GM12878 (cell line): ENCODE measurements around the gene LRP1B. TPM values are rescaled to one million over a fixed set of nuclear protein-coding genes. Genes with fewer than 3 reads are reported as not detected.

Experiments
- ATAC-seq: fragments of 200-7000 bp; cut with Tn5 transposase; 3 replicates; pipeline ENCODE4 v1.9.1; 2020; ENCODE audit warnings: mild to moderate bottlenecking, moderate library complexity
- BruUV-seq: library from RNA; stranded (reverse); fragments of 400-500 nt; replicated peaks from 2 replicates; lab custom pipeline; 2021; lab: Mats Ljungman, UMichigan
- CTCF ChIA-PET: fragments of 300-600 bp; sonication (Branson Sonifier 250); formaldehyde crosslinking; extraction: SDS; loops from one replicate; lab custom pipeline; 2021; ENCODE audit warnings: inconsistent platforms; lab: Yijun Ruan, JAX
- POLR2A ChIA-PET: fragments of 350-600 bp; formaldehyde crosslinking; extraction: SDS; loops from one replicate; lab custom pipeline; 2021; ENCODE audit warnings: inconsistent platforms; lab: Charles Lee
- RAD21 ChIA-PET: fragments of 300-600 bp; sonication (Branson Sonifier 250); formaldehyde crosslinking; loops from one replicate; lab custom pipeline; 2023; ENCODE audit warnings: antibody characterized with exemption; ENCODE audit not compliant: unreplicated experiment; lab: Charles Lee
- SMC1A ChIA-PET: fragments of 300-600 bp; sonication (Branson Sonifier 250); formaldehyde crosslinking; loops from one replicate; lab custom pipeline; 2023; ENCODE audit not compliant: unreplicated experiment, uncharacterized antibody; lab: Charles Lee
- DNase-seq: peaks from one replicate; pipeline ENCODE4 v3.0.0-alpha.2; 2011; ENCODE audit warnings: low read depth, low spot score
- FAIRE-seq: peaks from 3 replicates; lab custom pipeline; 2011; peaks lifted over from hg19 to GRCh38; lab: Jason Lieb, UNC
- H2AFZ ChIP-seq: 2 replicates; pipeline ENCODE4 v1.6.0; 2011; ENCODE audit warnings: low read depth, low read length, control low read depth; ENCODE audit not compliant: control insufficient read depth
- H3K27ac ChIP-seq: 2 replicates; pipeline ENCODE4 v1.5.1; 2011; ENCODE audit warnings: control low read depth; ENCODE audit not compliant: control insufficient read depth, insufficient read depth
- H3K27me3 ChIP-seq, 2 experiments: replicated peaks in 1 of 2; 2 replicates each; pipeline versions ENCODE4 v1.6.0 to v1.6.1; 2011; ENCODE audit warnings: low read length in 1 of 2; ENCODE audit not compliant: control insufficient read depth in 2 of 2, insufficient read depth in 2 of 2
- H3K36me3 ChIP-seq, 2 experiments: 2 replicates each; pipeline ENCODE4 v1.5.1; 2011; ENCODE audit warnings: low read length in 1 of 2; ENCODE audit not compliant: control insufficient read depth in 2 of 2, insufficient read depth in 2 of 2
- H3K4me1 ChIP-seq: 2 replicates; pipeline ENCODE4 v1.6.1; 2011; ENCODE audit warnings: mild to moderate bottlenecking, low read length, moderate library complexity, mixed read lengths; ENCODE audit not compliant: control insufficient read depth, insufficient read depth
- H3K4me2 ChIP-seq: 2 replicates; pipeline ENCODE4 v1.6.0; 2011; ENCODE audit warnings: control low read depth; ENCODE audit not compliant: control insufficient read depth, insufficient read depth
- H3K4me3 ChIP-seq: fragments of 200-600 bp; sonication (generic); 2 replicates; pipeline ENCODE4 v1.5.1; 2016
- H3K79me2 ChIP-seq: 2 replicates; pipeline ENCODE4 v1.6.0; 2011; ENCODE audit warnings: low read length; ENCODE audit not compliant: control insufficient read depth, insufficient read depth
- H3K9ac ChIP-seq: 2 replicates; pipeline ENCODE4 v1.8.0; 2011; ENCODE audit warnings: low read length, control low read depth, mixed read lengths; ENCODE audit not compliant: control insufficient read depth, insufficient read depth
- H3K9me3 ChIP-seq: replicated peaks from 3 replicates; pipeline ENCODE4 v1.5.1; 2011; ENCODE audit warnings: mild to moderate bottlenecking, low read length; ENCODE audit not compliant: control insufficient read depth, insufficient read depth
- H4K20me1 ChIP-seq: 2 replicates; pipeline ENCODE4 v1.6.0; 2011; ENCODE audit not compliant: control insufficient read depth, insufficient read depth
- KDM1A ChIP-seq: fragments of 200-600 bp; sonication (generic); IDR thresholded peaks from 2 replicates; pipeline ENCODE4 v1.6.1; 2016; ENCODE audit warnings: borderline replicate concordance
- MTA2 ChIP-seq: fragments of 450-650 bp; IDR thresholded peaks from 2 replicates; pipeline ENCODE4 v1.6.1; 2016; ENCODE audit warnings: low read depth, mild to moderate bottlenecking, moderate library complexity
- RAD51 ChIP-seq: fragments of 450-650 bp; IDR thresholded peaks from 2 replicates; pipeline ENCODE4 v1.6.1; 2016; ENCODE audit warnings: moderate library complexity, mild to moderate bottlenecking, inconsistent platforms
- SMAD1 ChIP-seq: fragments of 450-650 bp; IDR thresholded peaks from 2 replicates; pipeline ENCODE4 v1.6.1; 2018; ENCODE audit warnings: mild to moderate bottlenecking, low read depth; ENCODE audit not compliant: partially characterized antibody
- TCF7 ChIP-seq: IDR thresholded peaks from 2 replicates; pipeline ENCODE4 v1.6.1; 2014; ENCODE audit warnings: antibody characterized with exemption, borderline replicate concordance
- WGBS: methylation state at CpG from one replicate; pipeline ENCODE4 v1.1.6; 2016; ENCODE audit warnings: low lambda C conversion rate; ENCODE audit not compliant: insufficient replicate concordance, insufficient coverage; ENCODE audit errors: missing lambda C conversion rate; 5-methylcytosine and 5-hydroxymethylcytosine counted together
- in situ Hi-C: fragments of 300-500 bp; cut with MboI; formaldehyde crosslinking; loops from 9 replicates; pipeline ENCODE4 v1.14.3; 2018; ENCODE audit warnings: mixed read lengths
- intact Hi-C: fragments of 100-400 bp; cut with micrococcal nuclease; formaldehyde crosslinking; loops from one replicate; pipeline ENCODE4 v1.14.2; 2022; ENCODE audit not compliant: unreplicated experiment
- polyA plus RNA-seq, 11 experiments: library from polyadenylated mRNA; depleted of rRNA in 4 of 11; unstranded in 6 of 11; stranded (reverse) in 5 of 11; fragments of >200 nt; fragmentation: Nextera tagmentation in 4 of 11; fragmentation: Illumina TruSeq in 1 of 11; extraction: Ambion mirVana in 4 of 11; extraction: Trizol in 1 of 11; gene quantifications; 1 replicate in 1 of 11; 2 replicates in 10 of 11; pipeline versions ENCODE4 v1.2.1 to v1.2.3, GENCODE V29; 2011 to 2016; ENCODE audit warnings: inconsistent platforms in 2 of 11, missing spikeins in 2 of 11, low read depth in 1 of 11
- total RNA-seq, 4 experiments: library from RNA; depleted of rRNA in 3 of 4; stranded (reverse); fragments of >200 nt in 3 of 4; fragmentation: Illumina TruSeq in 1 of 4; extraction: Trizol in 1 of 4; gene quantifications; 2 replicates each; pipeline versions ENCODE4 v1.2.1 to v1.2.3, GENCODE V29; 2013 to 2021
- TF ChIP-seq, protein P1 (sequence below): fragments of 450-650 bp; IDR thresholded peaks from 2 replicates; pipeline ENCODE4 v1.6.1; 2016; ENCODE audit warnings: mild to moderate bottlenecking
- TF ChIP-seq, protein P2 (sequence below): IDR thresholded peaks from 2 replicates; pipeline ENCODE4 v1.6.1; 2012; ENCODE audit warnings: low read depth, low read length, improper control_type of control experiment
- TF ChIP-seq, protein P3 (sequence below): fragments of 450-650 bp; formaldehyde crosslinking; IDR thresholded peaks from 2 replicates; pipeline ENCODE4 v1.4.0; 2022; ENCODE audit warnings: mild to moderate bottlenecking, moderate library complexity
- TF ChIP-seq, protein P4 (sequence below): IDR thresholded peaks from 2 replicates; pipeline ENCODE4 v1.6.1; 2011; ENCODE audit warnings: low read depth, mild to moderate bottlenecking, low read length, moderate library complexity, borderline replicate concordance; ENCODE audit errors: extremely low read depth

LRP1B gene
- total and polyA plus RNA-seq, 10 of the 15 experiments (the other 5 are each of a cell fraction or from before 2014, with no cell fraction given) = under 0.01 to 0.06 (median 0.03) TPM; not detected in 5

DNA sequence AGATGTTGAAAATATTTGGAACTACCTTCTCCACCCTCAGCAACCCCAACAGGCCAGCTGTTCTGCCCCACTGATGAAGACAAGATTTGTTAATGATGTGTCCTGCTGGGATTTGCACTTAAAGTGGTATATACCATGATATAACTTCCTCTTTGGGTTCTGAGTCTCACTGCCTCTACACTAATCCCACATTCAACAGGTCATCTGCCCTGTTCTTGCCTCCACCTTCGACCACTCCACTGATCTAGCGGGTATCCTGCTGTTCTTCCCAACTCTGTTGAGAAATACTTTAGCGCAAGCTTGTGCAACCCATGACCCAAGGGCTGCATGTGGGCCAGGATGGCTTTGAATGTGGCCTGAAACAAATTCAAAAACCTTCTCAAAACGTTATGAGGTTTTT, 72.7 kb downstream of the LRP1B start:
- in situ Hi-C loops = no loop called here
- 41% methylated on average over 4 of the region's 4 CpGs for WGBS

More for the DNA sequence above, 72.7 kb downstream of the LRP1B start:
- no peaks in the 10 kb centered on the region for H3K4me1 ChIP-seq
- H3K4me2 ChIP-seq = no peak overlapping the region
- H3K36me3 ChIP-seq = no peaks in the 10 kb centered on the region
- SMC1A ChIA-PET = no interaction called here
- intact Hi-C loops = no loop called here
- POLR2A ChIA-PET = no interaction called here
- no peak overlapping the region for H3K27ac ChIP-seq
- CTCF ChIA-PET = no interaction called here
- TF ChIP-seq RAD51 (no peak), SMAD1 (no peak), KDM1A (no peak), TCF7 (no peak), MTA2 (no peak)
- TF ChIP-seq, protein P1, sequence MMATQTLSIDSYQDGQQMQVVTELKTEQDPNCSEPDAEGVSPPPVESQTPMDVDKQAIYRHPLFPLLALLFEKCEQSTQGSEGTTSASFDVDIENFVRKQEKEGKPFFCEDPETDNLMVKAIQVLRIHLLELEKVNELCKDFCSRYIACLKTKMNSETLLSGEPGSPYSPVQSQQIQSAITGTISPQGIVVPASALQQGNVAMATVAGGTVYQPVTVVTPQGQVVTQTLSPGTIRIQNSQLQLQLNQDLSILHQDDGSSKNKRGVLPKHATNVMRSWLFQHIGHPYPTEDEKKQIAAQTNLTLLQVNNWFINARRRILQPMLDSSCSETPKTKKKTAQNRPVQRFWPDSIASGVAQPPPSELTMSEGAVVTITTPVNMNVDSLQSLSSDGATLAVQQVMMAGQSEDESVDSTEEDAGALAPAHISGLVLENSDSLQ = no peak
- TF ChIP-seq, protein P2, sequence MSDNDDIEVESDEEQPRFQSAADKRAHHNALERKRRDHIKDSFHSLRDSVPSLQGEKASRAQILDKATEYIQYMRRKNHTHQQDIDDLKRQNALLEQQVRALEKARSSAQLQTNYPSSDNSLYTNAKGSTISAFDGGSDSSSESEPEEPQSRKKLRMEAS = no peak
- TF ChIP-seq, protein P3, sequence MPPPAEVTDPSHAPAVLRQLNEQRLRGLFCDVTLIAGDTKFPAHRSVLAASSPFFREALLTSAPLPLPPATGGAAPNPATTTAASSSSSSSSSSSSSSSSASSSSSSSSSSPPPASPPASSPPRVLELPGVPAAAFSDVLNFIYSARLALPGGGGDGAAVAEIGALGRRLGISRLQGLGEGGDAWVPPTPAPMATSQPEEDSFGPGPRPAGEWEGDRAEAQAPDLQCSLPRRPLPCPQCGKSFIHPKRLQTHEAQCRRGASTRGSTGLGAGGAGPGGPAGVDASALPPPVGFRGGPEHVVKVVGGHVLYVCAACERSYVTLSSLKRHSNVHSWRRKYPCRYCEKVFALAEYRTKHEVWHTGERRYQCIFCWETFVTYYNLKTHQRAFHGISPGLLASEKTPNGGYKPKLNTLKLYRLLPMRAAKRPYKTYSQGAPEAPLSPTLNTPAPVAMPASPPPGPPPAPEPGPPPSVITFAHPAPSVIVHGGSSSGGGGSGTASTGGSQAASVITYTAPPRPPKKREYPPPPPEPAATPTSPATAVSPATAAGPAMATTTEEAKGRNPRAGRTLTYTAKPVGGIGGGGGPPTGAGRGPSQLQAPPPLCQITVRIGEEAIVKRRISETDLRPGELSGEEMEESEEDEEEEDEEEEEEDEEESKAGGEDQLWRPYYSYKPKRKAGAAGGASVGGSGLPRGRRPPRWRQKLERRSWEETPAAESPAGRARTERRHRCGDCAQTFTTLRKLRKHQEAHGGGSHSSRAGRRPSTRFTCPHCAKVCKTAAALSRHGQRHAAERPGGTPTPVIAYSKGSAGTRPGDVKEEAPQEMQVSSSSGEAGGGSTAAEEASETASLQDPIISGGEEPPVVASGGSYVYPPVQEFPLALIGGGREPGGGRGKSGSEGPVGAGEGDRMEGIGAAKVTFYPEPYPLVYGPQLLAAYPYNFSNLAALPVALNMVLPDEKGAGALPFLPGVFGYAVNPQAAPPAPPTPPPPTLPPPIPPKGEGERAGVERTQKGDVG = no peak
- TF ChIP-seq, protein P4, sequence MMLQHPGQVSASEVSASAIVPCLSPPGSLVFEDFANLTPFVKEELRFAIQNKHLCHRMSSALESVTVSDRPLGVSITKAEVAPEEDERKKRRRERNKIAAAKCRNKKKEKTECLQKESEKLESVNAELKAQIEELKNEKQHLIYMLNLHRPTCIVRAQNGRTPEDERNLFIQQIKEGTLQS = no peak
- H3K4me3 ChIP-seq = no peak overlapping the region
- BruUV-seq = no TSS peak
- DNase-seq (no peak), FAIRE-seq (no peak), ATAC-seq (no peak)
- no peak overlapping the region for H2AFZ ChIP-seq
- no peaks in the 10 kb centered on the region for H4K20me1 ChIP-seq
- H3K9me3 ChIP-seq = no peaks in the 10 kb centered on the region
- H3K79me2 ChIP-seq = no peaks in the 10 kb centered on the region
- H3K9ac ChIP-seq = no peak overlapping the region
- no peaks in the 10 kb centered on the region for H3K27me3 ChIP-seq
- RAD21 ChIA-PET = no interaction called here
